Prostate gland (tissue), 2 donors: ENCODE results near the gene KCNG2.

ENCODE experiments used
- CTCF ChIP-seq, 4 experiments: fragments of 200-600 bp in 2 of 4; fragments of 450-650 bp in 2 of 4; sonication (generic) in 2 of 4; IDR thresholded peaks; 1 replicate in 3 of 4; 2 replicates in 1 of 4; pipeline ENCODE4 v1.5.1; 2016 to 2019; ENCODE audit warnings: antibody characterized with exemption in 4 of 4, mild to moderate bottlenecking in 2 of 4, moderate library complexity in 2 of 4
- POLR2A ChIP-seq: fragments of 450-650 bp; IDR thresholded peaks from one replicate; pipeline ENCODE4 v1.6.1; 2016; ENCODE audit warnings: antibody characterized with exemption, mild to moderate bottlenecking
- POLR2AphosphoS5 ChIP-seq: sonication (generic); formaldehyde crosslinking; IDR thresholded peaks from one replicate; pipeline ENCODE4 v1.6.1; 2017; ENCODE audit warnings: antibody characterized with exemption

GRCh38 chr18:79927607-79928562 is 130.1 kb downstream of the KCNG2 start:
- TF ChIP-seq CTCF (IDR thresholded peaks at IDR 0.05) (no peak), POLR2A (no peak), POLR2AphosphoS5 (no peak)
